H1 (cell line): Measurements from ENCODE around the gene TMEM255B. TPM values are rescaled to one million over a fixed set of nuclear protein-coding genes. Genes with fewer than 3 reads are reported as not detected.

Experiments used
- CTCF ChIA-PET: fragments of 300-600 bp; sonication (Branson Sonifier 250); formaldehyde crosslinking; loops from one replicate; lab custom pipeline; 2021; ENCODE audit not compliant: partially characterized antibody; lab: Charles Lee
- POLR2A ChIA-PET: fragments of 300-600 bp; sonication (Branson Sonifier 250); formaldehyde crosslinking; loops from one replicate; lab custom pipeline; 2021; ENCODE audit warnings: inconsistent platforms; ENCODE audit not compliant: partially characterized antibody; lab: Charles Lee
- DNase-seq, 2 experiments: peaks; one replicate each; pipeline versions ENCODE4 v3.0.0 to v3.0.0-alpha.2; 2010 to 2022; ENCODE audit warnings: low spot score in 2 of 2, low read depth in 1 of 2, mixed read lengths in 1 of 2
- FAIRE-seq: peaks from 2 replicates; lab custom pipeline; 2011; peaks lifted over from hg19 to GRCh38; lab: Jason Lieb, UNC
- H2AFZ ChIP-seq: 2 replicates; pipeline ENCODE4 v1.8.1; 2012; ENCODE audit warnings: low read length, inconsistent platforms
- H2AK5ac ChIP-seq: 2 replicates; pipeline ENCODE4 v1.6.1; 2013; ENCODE audit warnings: low read depth, low read length
- H2BK120ac ChIP-seq: replicated peaks from 2 replicates; pipeline ENCODE3; 2013; ENCODE audit warnings: low read depth, low read length, inconsistent platforms
- H2BK12ac ChIP-seq: 2 replicates; pipeline ENCODE4 v1.6.1; 2013; ENCODE audit warnings: low read depth, low read length
- H2BK15ac ChIP-seq: 2 replicates; pipeline ENCODE4 v1.6.1; 2013; ENCODE audit warnings: low read length
- H2BK20ac ChIP-seq: 2 replicates; pipeline ENCODE4 v1.6.1; 2013; ENCODE audit warnings: low read length
- H2BK5ac ChIP-seq: 2 replicates; pipeline ENCODE4 v1.6.1; 2013; ENCODE audit warnings: low read depth, low read length
- H3K14ac ChIP-seq: 2 replicates; pipeline ENCODE4 v1.6.1; 2013; ENCODE audit warnings: inconsistent platforms; ENCODE audit not compliant: insufficient read length
- H3K18ac ChIP-seq: 2 replicates; pipeline ENCODE4 v1.6.1; 2013; ENCODE audit warnings: low read length; ENCODE audit errors: extremely low read depth
- H3K23ac ChIP-seq: 2 replicates; pipeline ENCODE4 v1.6.1; 2013; ENCODE audit warnings: inconsistent platforms; ENCODE audit not compliant: insufficient read length
- H3K23me2 ChIP-seq: 2 replicates; pipeline ENCODE4 v1.6.1; 2013; ENCODE audit warnings: low read depth, low read length
- H3K27ac ChIP-seq: 2 replicates; pipeline ENCODE4 v1.6.1; 2011; ENCODE audit warnings: low read depth, low read length, inconsistent platforms
- H3K27me3 ChIP-seq, 4 experiments: replicated peaks in 1 of 4; 1 replicate in 1 of 4; 2 replicates in 3 of 4; pipeline versions ENCODE4 v1.6.1 to v1.8.1; 2011 to 2013; ENCODE audit warnings: low read length in 3 of 4, mild to moderate bottlenecking in 3 of 4, inconsistent platforms in 2 of 4, mixed read lengths in 2 of 4, moderate library complexity in 1 of 4; ENCODE audit not compliant: control insufficient read depth in 3 of 4, insufficient read depth in 3 of 4; ENCODE audit errors: extremely low read depth in 1 of 4
- H3K36me3 ChIP-seq, 4 experiments: 2 replicates each; pipeline versions ENCODE4 v1.6.1 to v1.8.1; 2011 to 2013; ENCODE audit warnings: mild to moderate bottlenecking in 4 of 4, low read length in 3 of 4, moderate library complexity in 2 of 4, control low read depth in 1 of 4, inconsistent platforms in 1 of 4; ENCODE audit not compliant: insufficient read depth in 4 of 4, control insufficient read depth in 2 of 4
- H3K4ac ChIP-seq: replicated peaks from 2 replicates; pipeline ENCODE3; 2013; ENCODE audit warnings: low read length, low read depth, mixed read lengths, inconsistent platforms; ENCODE audit not compliant: insufficient read length
- H3K4me1 ChIP-seq, 4 experiments: replicated peaks in 1 of 4; 1 replicate in 1 of 4; 2 replicates in 3 of 4; pipeline versions ENCODE4 v1.6.1 to v1.8.1; 2011 to 2013; ENCODE audit warnings: low read length in 3 of 4, inconsistent platforms in 2 of 4, mixed read lengths in 1 of 4; ENCODE audit not compliant: insufficient read depth in 4 of 4, control insufficient read depth in 3 of 4
- H3K4me2 ChIP-seq, 2 experiments: 2 replicates each; pipeline versions ENCODE4 v1.6.1 to v1.8.1; 2011 to 2013; ENCODE audit warnings: low read depth in 2 of 2, low read length in 2 of 2, control low read depth in 1 of 2, inconsistent platforms in 1 of 2, mild to moderate bottlenecking in 1 of 2; ENCODE audit not compliant: insufficient read depth in 1 of 2
- H3K4me3 ChIP-seq, 4 experiments: fragments of 200-600, 300-600 bp in 1 of 4; sonication (generic), shearing (Covaris generic), sonication (Bioruptor Twin) in 1 of 4; 2 replicates each; pipeline versions ENCODE4 v1.5.1 to v1.8.1; 2011 to 2016; ENCODE audit warnings: low read length in 4 of 4, low read depth in 3 of 4, control low read depth in 2 of 4, inconsistent platforms in 2 of 4, mild to moderate bottlenecking in 2 of 4, mixed read lengths in 1 of 4, moderate library complexity in 1 of 4; ENCODE audit not compliant: insufficient read depth in 2 of 4; ENCODE audit errors: extremely low read depth in 1 of 4
- H3K56ac ChIP-seq: replicated peaks from 2 replicates; pipeline ENCODE3; 2013; ENCODE audit warnings: low read depth, mild to moderate bottlenecking, mixed read lengths, low read length, inconsistent platforms; ENCODE audit not compliant: insufficient read length
- H3K79me1 ChIP-seq: 2 replicates; pipeline ENCODE4 v1.6.1; 2013; ENCODE audit warnings: low read depth, low read length, control low read depth
- H3K79me2 ChIP-seq, 2 experiments: 2 replicates each; pipeline versions ENCODE4 v1.6.1 to v1.8.1; 2012 to 2013; ENCODE audit warnings: low read length in 2 of 2, mild to moderate bottlenecking in 2 of 2, inconsistent platforms in 1 of 2; ENCODE audit not compliant: insufficient read depth in 2 of 2, control insufficient read depth in 1 of 2
- H3K9ac ChIP-seq, 4 experiments: replicated peaks in 1 of 4; 1 replicate in 1 of 4; 2 replicates in 3 of 4; pipeline versions ENCODE4 v1.6.1 to v1.8.1; 2011 to 2013; ENCODE audit warnings: low read depth in 3 of 4, low read length in 3 of 4, control low read depth in 2 of 4, mild to moderate bottlenecking in 2 of 4, moderate library complexity in 2 of 4, inconsistent platforms in 1 of 4; ENCODE audit errors: extremely low read depth in 1 of 4
- H3K9me3 ChIP-seq, 2 experiments: 2 replicates each; pipeline versions ENCODE4 v1.6.1 to v1.8.1; 2012 to 2013; ENCODE audit warnings: mild to moderate bottlenecking in 2 of 2, moderate library complexity in 2 of 2, control low read depth in 1 of 2, inconsistent platforms in 1 of 2, low read depth in 1 of 2, low read length in 1 of 2, mixed read lengths in 1 of 2; ENCODE audit not compliant: insufficient read depth in 2 of 2
- H4K20me1 ChIP-seq, 2 experiments: replicated peaks in 1 of 2; 2 replicates each; pipeline versions ENCODE3 to v1.8.1; 2011 to 2013; ENCODE audit warnings: inconsistent platforms in 2 of 2, low read length in 2 of 2, mild to moderate bottlenecking in 1 of 2; ENCODE audit not compliant: insufficient read depth in 2 of 2, control insufficient read depth in 1 of 2
- H4K5ac ChIP-seq: 2 replicates; pipeline ENCODE4 v1.6.1; 2013; ENCODE audit warnings: low read length, low read depth, mixed read lengths, inconsistent platforms; ENCODE audit not compliant: insufficient read length
- H4K8ac ChIP-seq: 2 replicates; pipeline ENCODE4 v1.8.0; 2013; ENCODE audit warnings: mild to moderate bottlenecking, moderate library complexity, low read length, inconsistent platforms; ENCODE audit not compliant: insufficient read depth; ENCODE audit errors: extremely low read depth
- H4K91ac ChIP-seq: replicated peaks from 2 replicates; pipeline ENCODE3; 2013; ENCODE audit warnings: low read length, mixed read lengths, inconsistent platforms; ENCODE audit not compliant: insufficient read length
- ATF2 ChIP-seq: IDR thresholded peaks from 2 replicates; pipeline ENCODE4 v1.6.1; 2012; ENCODE audit warnings: low read length, inconsistent platforms
- CEBPB ChIP-seq: IDR thresholded peaks from 2 replicates; pipeline ENCODE4 v1.6.1; 2012; ENCODE audit warnings: low read depth, low read length
- KDM1A ChIP-seq: fragments of 200-600, 300-600 bp; sonication (generic); IDR thresholded peaks from 2 replicates; pipeline ENCODE4 v1.7.1; 2016; ENCODE audit warnings: mild to moderate bottlenecking, low read length, borderline replicate concordance
- POLR2A ChIP-seq, 2 experiments: IDR thresholded peaks; 1 replicate in 1 of 2; 2 replicates in 1 of 2; pipeline ENCODE4 v1.6.1; 2011; ENCODE audit warnings: low read depth in 2 of 2, low read length in 2 of 2, mild to moderate bottlenecking in 2 of 2; ENCODE audit errors: control extremely low read depth in 1 of 2
- RAD21 ChIP-seq, 2 experiments: IDR thresholded peaks in 1 of 2; conservative IDR thresholded peaks in 1 of 2; 2 replicates each; pipeline ENCODE4 v1.6.1; 2011; ENCODE audit warnings: low read depth in 2 of 2, low read length in 2 of 2, improper control_type of control experiment in 1 of 2, inconsistent platforms in 1 of 2, mild to moderate bottlenecking in 1 of 2, moderate library complexity in 1 of 2
- RBBP5 ChIP-seq: IDR thresholded peaks from 2 replicates; pipeline ENCODE4 v1.7.1; 2012; ENCODE audit warnings: low read depth, mild to moderate bottlenecking, inconsistent platforms, low read length, moderate library complexity, borderline replicate concordance
- RNF2 ChIP-seq: fragments of 200-900, 300-1000 bp; sonication (generic); IDR thresholded peaks from 2 replicates; pipeline ENCODE4 v1.7.1; 2016; ENCODE audit warnings: borderline replicate concordance, low read depth, mild to moderate bottlenecking, antibody characterized with exemption, low read length; ENCODE audit not compliant: poor library complexity, severe bottlenecking; ENCODE audit errors: missing control alignments
- RXRA ChIP-seq: IDR thresholded peaks from 2 replicates; pipeline ENCODE4 v1.6.1; 2011; ENCODE audit warnings: low read depth, mild to moderate bottlenecking, low read length, moderate library complexity; ENCODE audit not compliant: insufficient read depth
- SP2 ChIP-seq: IDR thresholded peaks from 2 replicates; pipeline ENCODE4 v1.6.1; 2012; ENCODE audit warnings: mild to moderate bottlenecking, low read length, inconsistent platforms
- SRF ChIP-seq: IDR thresholded peaks from 2 replicates; pipeline ENCODE4 v1.6.1; 2011; ENCODE audit warnings: mild to moderate bottlenecking, low read depth, low read length, moderate library complexity
- TAF1 ChIP-seq: IDR thresholded peaks from 2 replicates; pipeline ENCODE4 v1.6.1; 2011; ENCODE audit warnings: mild to moderate bottlenecking, low read depth, low read length
- WGBS, 2 experiments: shearing (Covaris generic) in 1 of 2; methylation state at CpG; one replicate each; pipeline versions ENCODE4 v1.1.6 to v1.1.7; 2013 to 2015; ENCODE audit warnings: low lambda C conversion rate in 2 of 2, mixed read lengths in 2 of 2, inconsistent platforms in 1 of 2, low coverage in 1 of 2, missing lambda C conversion rate in 1 of 2; ENCODE audit not compliant: insufficient replicate concordance in 2 of 2, insufficient coverage in 1 of 2, insufficient read length in 1 of 2; ENCODE audit errors: extremely low coverage in 1 of 2, missing lambda C conversion rate in 1 of 2; 5-methylcytosine and 5-hydroxymethylcytosine counted together
- polyA plus RNA-seq, 7 experiments: library from polyadenylated mRNA; depleted of rRNA in 3 of 7; stranded (reverse) in 5 of 7; unstranded in 2 of 7; fragments of >200 nt in 5 of 7; fragments of 200-250 nt in 2 of 7; gene quantifications; 1 replicate in 5 of 7; 2 replicates in 1 of 7; 4 replicates in 1 of 7; pipeline versions ENCODE4 v1.2.1 to v1.2.3, GENCODE V29; 2011 to 2013; ENCODE audit warnings: missing spikeins in 2 of 7, mixed read lengths in 2 of 7
- total RNA-seq: library from RNA; stranded (reverse); fragmentation: NEBNext Ultra II Directional; extraction: Animal tissue kit (Norgen Biotek cat#: 25700); gene quantifications from 2 replicates; pipeline ENCODE4 v1.2.1, GENCODE V29; 2021

Gene TMEM255B
- total and polyA plus RNA-seq, 2 of the 8 experiments (the other 6 are each of a cell fraction or from before 2014, with no cell fraction given): 3.4 to 4.4 TPM

GRCh38 chr13:113803409-113804016 is 44.5 kb downstream of the TMEM255B start:
- no peak overlapping the region for H2BK12ac ChIP-seq
- H2BK20ac ChIP-seq: no peak overlapping the region
- no peak overlapping the region for H3K56ac ChIP-seq
- peaks cover 3% of the 10 kb centered on the region; the same call in 1 of the 2 replicates for H3K23me2 ChIP-seq
- ChIA-PET CTCF (interaction anchor here (0.9 to 3.8 kb wide), 23 partner anchors 8 to 432 kb away, joined by 3 to 32 read pairs (median 4); no protein-coding TSS in a partner anchor), POLR2A (interaction anchor here (0.9 to 1.5 kb wide), 2 partner anchors 10 to 11 kb away, joined by 3 to 5 read pairs; no protein-coding TSS in a partner anchor)
- no peaks in the 10 kb centered on the region for H3K79me1 ChIP-seq
- H3K9ac ChIP-seq: no peak overlapping the region
- no peaks in the 10 kb centered on the region for H3K36me3 ChIP-seq
- no peak overlapping the region for H2BK15ac ChIP-seq
- H2AFZ ChIP-seq: no peak overlapping the region
- no peak overlapping the region for H2AK5ac ChIP-seq
- H3K23ac ChIP-seq: no peak overlapping the region
- H3K27me3 ChIP-seq: no peaks in the 10 kb centered on the region
- no peak overlapping the region for H3K14ac ChIP-seq
- no peak overlapping the region for H2BK120ac ChIP-seq
- no peaks in the 10 kb centered on the region for H4K20me1 ChIP-seq
- no peak overlapping the region for H3K4me2 ChIP-seq
- H3K79me2 ChIP-seq: no peaks in the 10 kb centered on the region
- H3K4me1 ChIP-seq: peaks cover 0 to 8% (median 6%) of the 10 kb centered on the region in 4 experiments; a peak in 4 of 7 replicates
- peaks cover 5 to 6% of the 10 kb centered on the region in 2 experiments; a peak in 2 of 4 replicates for H3K9me3 ChIP-seq
- DNase-seq (no peak), FAIRE-seq (no peak)
- no peak overlapping the region for H4K5ac ChIP-seq
- peak overlapping the region; percentile 86; the same call in 1 of the 2 replicates for H4K8ac ChIP-seq
- H3K4me3 ChIP-seq: no peak overlapping the region
- 86% methylated on average over 29 of the region's 32 CpGs; no CpG with 5 or more reads in 1 of the 2 experiments for WGBS, 2 experiments
- no peak overlapping the region for H2BK5ac ChIP-seq
- H3K27ac ChIP-seq: no peak overlapping the region
- no peak overlapping the region for H3K4ac ChIP-seq
- H3K18ac ChIP-seq: no peak overlapping the region
- no peak overlapping the region for H4K91ac ChIP-seq
- no peak for TF ChIP-seq CEBPB
- TF ChIP-seq SP2: no peak
- TF ChIP-seq POLR2A (IDR thresholded peaks at IDR 0.05; ENCODE audit: control extremely low read depth in 1 of 2, low read depth in 2 of 2, low read length in 2 of 2): no peak
- no peak for TF ChIP-seq RNF2
- no peak for TF ChIP-seq TAF1
- no peak for TF ChIP-seq KDM1A
- TF ChIP-seq SRF: no peak
- no peak for TF ChIP-seq ATF2
- no peak for TF ChIP-seq RBBP5
- TF ChIP-seq RAD21 (IDR thresholded peaks at IDR 0.05 in 1 of 2, conservative IDR thresholded peaks at IDR 0.05 in 1 of 2; ENCODE audit: low read depth in 2 of 2, low read length in 2 of 2): no peak
- TF ChIP-seq RXRA: no peak
